HepG2 (cell line): ENCODE results near the gene KTN1. TPM values are rescaled to one million over a fixed set of nuclear protein-coding genes. Genes with fewer than 3 reads are reported as not detected.

ENCODE experiments used
- ATAC-seq: fragments of 200-7000 bp; cut with Tn5 transposase; 3 replicates; pipeline ENCODE4 v1.9.1; 2020; ENCODE audit warnings: mild to moderate bottlenecking, moderate library complexity
- BruUV-seq: library from RNA; stranded (reverse); fragments of 400-500 nt; replicated peaks from 2 replicates; lab custom pipeline; 2021; lab: Mats Ljungman, UMichigan
- CTCF ChIA-PET: fragments of 300-600 bp; formaldehyde crosslinking; extraction: SDS; loops from one replicate; lab custom pipeline; 2021; ENCODE audit warnings: low total read pairs, inconsistent platforms, low intra/inter-chr PET ratio; lab: Yijun Ruan, JAX
- POLR2A ChIA-PET: fragments of 350-600 bp; sonication (Branson Sonifier 250); formaldehyde crosslinking; loops from one replicate; lab custom pipeline; 2020; ENCODE audit warnings: antibody characterized with exemption, inconsistent platforms; lab: Yijun Ruan, JAX
- DNase-seq: peaks from one replicate; pipeline ENCODE4 v3.0.0-alpha.2; 2015; ENCODE audit warnings: low spot score
- FAIRE-seq: peaks from 3 replicates; lab custom pipeline; 2011; peaks lifted over from hg19 to GRCh38; lab: Jason Lieb, UNC
- H2AFZ ChIP-seq: one replicate; pipeline ENCODE4 v1.6.1; 2011; ENCODE audit warnings: low read length, inconsistent platforms
- H3K27ac ChIP-seq: fragments of 300-600 bp; 3 replicates; pipeline ENCODE4 v1.8.0; 2011; ENCODE audit warnings: mixed run types, mild to moderate bottlenecking, mixed read lengths, low read length, inconsistent platforms; ENCODE audit not compliant: insufficient read depth; ENCODE audit errors: extremely low read length
- H3K27me3 ChIP-seq, 2 experiments: fragments of 200-600 bp in 1 of 2; 2 replicates in 1 of 2; 3 replicates in 1 of 2; pipeline versions ENCODE4 v1.6.0 to v1.8.0; 2011; ENCODE audit warnings: low read length in 2 of 2, mild to moderate bottlenecking in 2 of 2, moderate library complexity in 2 of 2, inconsistent platforms in 1 of 2; ENCODE audit not compliant: insufficient read depth in 2 of 2, control insufficient read depth in 1 of 2
- H3K36me3 ChIP-seq, 2 experiments: fragments of 200-600 bp in 1 of 2; replicated peaks in 1 of 2; 2 replicates in 1 of 2; 3 replicates in 1 of 2; pipeline versions ENCODE4 v1.5.1 to v1.8.0; 2011; ENCODE audit warnings: low read length in 2 of 2, inconsistent platforms in 1 of 2; ENCODE audit not compliant: insufficient read depth in 2 of 2, control insufficient read depth in 1 of 2
- H3K4me1 ChIP-seq: 2 replicates; pipeline ENCODE4 v1.5.1; 2012; ENCODE audit warnings: low read length, inconsistent platforms; ENCODE audit not compliant: insufficient read depth
- H3K4me2 ChIP-seq: 2 replicates; pipeline ENCODE4 v1.6.0; 2011; ENCODE audit warnings: low read depth, low read length, inconsistent platforms
- H3K4me3 ChIP-seq, 3 experiments: fragments of 200-600 bp in 1 of 3; sonication (generic), shearing (Covaris generic) in 1 of 3; replicated peaks in 1 of 3; 2 replicates each; pipeline ENCODE4 v1.5.1; 2011 to 2016; ENCODE audit warnings: low read length in 3 of 3, inconsistent platforms in 2 of 3, low read depth in 2 of 3, mild to moderate bottlenecking in 2 of 3, control low read depth in 1 of 3, mixed read lengths in 1 of 3; ENCODE audit not compliant: insufficient read depth in 1 of 3
- H3K79me2 ChIP-seq: one replicate; pipeline ENCODE4 v1.6.1; 2011; ENCODE audit warnings: low read length, inconsistent platforms; ENCODE audit not compliant: insufficient read depth
- H3K9ac ChIP-seq: 2 replicates; pipeline ENCODE4 v1.6.0; 2011; ENCODE audit warnings: mild to moderate bottlenecking, low read depth, low read length, inconsistent platforms; ENCODE audit not compliant: insufficient read depth
- H3K9me3 ChIP-seq: 2 replicates; pipeline ENCODE4 v1.5.1; 2012; ENCODE audit warnings: mild to moderate bottlenecking, low read length
- H4K20me1 ChIP-seq: 2 replicates; pipeline ENCODE4 v1.6.0; 2011; ENCODE audit warnings: inconsistent platforms, mild to moderate bottlenecking, low read length, moderate library complexity; ENCODE audit not compliant: insufficient read depth
- ATF4 ChIP-seq, 2 experiments: fragments of 450-650 bp in 1 of 2; sonication (generic) in 1 of 2; formaldehyde crosslinking; IDR thresholded peaks; 2 replicates each; pipeline versions ENCODE4 v1.5.0 to v1.8.0; 2020 to 2022; ENCODE audit warnings: mild to moderate bottlenecking in 1 of 2, missing genetic modification reagents in 1 of 2
- FOXK2 ChIP-seq: fragments of 450-650 bp; IDR thresholded peaks from 2 replicates; pipeline ENCODE4 v1.6.1; 2016
- HHEX ChIP-seq: IDR thresholded peaks from 2 replicates; pipeline ENCODE4 v1.6.1; 2016; ENCODE audit warnings: control low read depth
- HOXA5 ChIP-seq: sonication (generic); formaldehyde crosslinking; IDR thresholded peaks from 2 replicates; pipeline ENCODE4 v1.4.0; 2020; ENCODE audit warnings: missing genetic modification reagents
- MLLT10 ChIP-seq: sonication (generic); formaldehyde crosslinking; IDR thresholded peaks from 2 replicates; pipeline ENCODE4 v1.4.0; 2020; ENCODE audit warnings: missing genetic modification reagents
- POLR2AphosphoS2 ChIP-seq: IDR thresholded peaks from 2 replicates; pipeline ENCODE4 v1.6.1; 2011; ENCODE audit warnings: low read depth, low read length, improper control_type of control experiment
- RFX5 ChIP-seq: IDR thresholded peaks from 2 replicates; pipeline ENCODE4 v1.6.1; 2011; ENCODE audit warnings: low read depth, low read length, improper control_type of control experiment
- SETDB1 ChIP-seq: sonication (generic); formaldehyde crosslinking; IDR thresholded peaks from 2 replicates; pipeline ENCODE4 v1.5.1; 2020; ENCODE audit warnings: missing genetic modification reagents, mild to moderate bottlenecking, borderline replicate concordance
- STAG1 ChIP-seq: sonication (generic); formaldehyde crosslinking; IDR thresholded peaks from 2 replicates; pipeline ENCODE4 v1.4.0; 2020; ENCODE audit warnings: missing genetic modification reagents
- SYNCRIP ChIP-seq: fragments of 200-400 bp; formaldehyde crosslinking; IDR thresholded peaks from 2 replicates; pipeline ENCODE4 v1.6.1; 2018; ENCODE audit warnings: mild to moderate bottlenecking, low read depth, low read length; ENCODE audit not compliant: insufficient read depth
- YEATS4 ChIP-seq: sonication (generic); formaldehyde crosslinking; IDR thresholded peaks from 2 replicates; pipeline ENCODE4 v1.4.0; 2020; ENCODE audit warnings: missing genetic modification reagents, borderline replicate concordance
- ZBTB46 ChIP-seq: sonication (generic); formaldehyde crosslinking; IDR thresholded peaks from 2 replicates; pipeline ENCODE4 v1.4.0; 2020; ENCODE audit warnings: mild to moderate bottlenecking, missing genetic modification reagents, borderline replicate concordance
- ZNF383 ChIP-seq: sonication (generic); formaldehyde crosslinking; IDR thresholded peaks from 2 replicates; pipeline ENCODE4 v1.4.0; 2020; ENCODE audit warnings: missing genetic modification reagents, mild to moderate bottlenecking, borderline replicate concordance
- ZNF720 ChIP-seq: sonication (generic); formaldehyde crosslinking; IDR thresholded peaks from 2 replicates; pipeline ENCODE4 v1.4.0; 2020; ENCODE audit warnings: missing genetic modification reagents
- ZNF749 ChIP-seq: sonication (generic); formaldehyde crosslinking; IDR thresholded peaks from 2 replicates; pipeline ENCODE4 v1.8.0; 2022; ENCODE audit warnings: mild to moderate bottlenecking, missing genetic modification reagents, moderate library complexity, borderline replicate concordance
- ZNF83 ChIP-seq: sonication (generic); formaldehyde crosslinking; IDR thresholded peaks from 2 replicates; pipeline ENCODE4 v1.4.0; 2020; ENCODE audit warnings: missing genetic modification reagents, mild to moderate bottlenecking, borderline replicate concordance
- ZNF891 ChIP-seq: sonication (generic); formaldehyde crosslinking; IDR thresholded peaks from 2 replicates; pipeline ENCODE4 v1.5.0; 2020; ENCODE audit warnings: mild to moderate bottlenecking, missing genetic modification reagents
- WGBS: methylation state at CpG from one replicate; pipeline ENCODE4 v1.1.6; 2017; ENCODE audit warnings: low lambda C conversion rate; 5-methylcytosine and 5-hydroxymethylcytosine counted together
- in situ Hi-C: cut with HindIII; loops from 2 replicates; pipeline ENCODE4 v1.10.0; 2017; ENCODE audit warnings: low pct_unique_long_range_greater_than_20kb; ENCODE audit not compliant: extremely low pct_ligation_motif_present
- intact Hi-C: fragments of 100-400 bp; cut with micrococcal nuclease; formaldehyde crosslinking; loops from one replicate; pipeline ENCODE4 v1.10.0; 2022; ENCODE audit not compliant: unreplicated experiment
- polyA plus RNA-seq, 8 experiments: library from polyadenylated mRNA; depleted of rRNA in 3 of 8; stranded (reverse) in 7 of 8; unstranded in 1 of 8; fragments of >200 nt; fragmentation: Illumina TruSeq in 4 of 8; extraction: Trizol in 4 of 8; gene quantifications; 2 replicates each; pipeline versions ENCODE4 v1.2.1 to v1.2.3, GENCODE V29; 2011 to 2016; ENCODE audit warnings: low read depth in 4 of 8, missing spikeins in 1 of 8, mixed read lengths in 1 of 8; ENCODE audit not compliant: insufficient read depth in 1 of 8
- total RNA-seq, 5 experiments: library from RNA; depleted of rRNA; stranded (reverse); fragments of >200 nt; fragmentation: Illumina TruSeq; extraction: Trizol; gene quantifications; 2 replicates each; pipeline ENCODE4 v1.2.3, GENCODE V29; 2016; ENCODE audit warnings: low read depth in 1 of 5
- TF ChIP-seq, protein P1 (sequence below): sonication (generic); IDR thresholded peaks from 2 replicates; pipeline ENCODE4 v1.6.1; 2016; ENCODE audit warnings: low read depth, borderline replicate concordance
- TF ChIP-seq, protein P2 (sequence below): sonication (generic); formaldehyde crosslinking; IDR thresholded peaks from 2 replicates; pipeline ENCODE4 v1.8.0; 2022; ENCODE audit warnings: missing genetic modification reagents, mild to moderate bottlenecking, borderline replicate concordance
- TF ChIP-seq, protein P3 (sequence below): sonication (generic); formaldehyde crosslinking; IDR thresholded peaks from 2 replicates; pipeline ENCODE4 v1.4.0; 2020; ENCODE audit warnings: mild to moderate bottlenecking, missing genetic modification reagents

Gene KTN1
- total and polyA plus RNA-seq, 2 of the 13 experiments (the other 11 are each of a cell fraction or from before 2014, with no cell fraction given) = 60.6 to 169 TPM

DNA sequence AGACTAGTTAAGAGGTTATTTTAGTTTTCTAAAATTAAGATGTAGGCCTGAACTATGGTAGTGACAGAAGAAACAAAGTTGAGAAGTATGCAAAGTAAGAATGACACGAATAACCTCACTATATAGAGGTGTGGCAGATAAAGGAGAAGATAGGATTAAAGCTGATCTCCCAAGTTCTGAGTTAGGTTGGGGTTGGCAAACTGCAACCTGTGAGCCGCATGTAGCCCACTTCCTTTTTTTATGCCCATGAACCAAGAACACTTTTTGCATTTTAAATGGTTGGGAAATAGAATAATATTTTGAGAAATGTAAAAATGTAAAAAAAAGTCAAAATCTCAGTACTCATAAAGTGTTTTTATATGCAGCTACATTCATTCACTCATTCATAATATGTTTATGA is 34.3 kb downstream of the KTN1 start:
- H3K9ac ChIP-seq = no peak overlapping the region
- ATAC-seq (no peak), DNase-seq (no peak), FAIRE-seq (no peak)
- intact Hi-C loops (no loop called here), in situ Hi-C loops (no loop called here)
- H4K20me1 ChIP-seq = peaks cover 2% of the 10 kb centered on the region; the same call in 1 of the 2 replicates
- no peak overlapping the region for H3K4me3 ChIP-seq
- no peak overlapping the region for H3K4me2 ChIP-seq
- CTCF ChIA-PET = no interaction called here
- peaks cover 45% of the 10 kb centered on the region for H3K79me2 ChIP-seq
- TF ChIP-seq SYNCRIP (no peak), FOXK2 (no peak), YEATS4 (CRISPR knock-in tag) (no peak), SETDB1 (CRISPR knock-in tag) (no peak), MLLT10 (CRISPR knock-in tag) (no peak), STAG1 (no peak), ZNF749 (CRISPR knock-in tag) (no peak), POLR2AphosphoS2 (no peak), ZNF720 (CRISPR knock-in tag) (no peak), ZBTB46 (CRISPR knock-in tag) (no peak), RFX5 (no peak), ZNF891 (no peak), HHEX (no peak), HOXA5 (CRISPR knock-in tag) (no peak), ATF4 (CRISPR knock-in tag; IDR thresholded peaks at IDR 0.05) (no peak), ZNF83 (CRISPR knock-in tag) (no peak), ZNF383 (no peak)
- TF ChIP-seq, protein P1, sequence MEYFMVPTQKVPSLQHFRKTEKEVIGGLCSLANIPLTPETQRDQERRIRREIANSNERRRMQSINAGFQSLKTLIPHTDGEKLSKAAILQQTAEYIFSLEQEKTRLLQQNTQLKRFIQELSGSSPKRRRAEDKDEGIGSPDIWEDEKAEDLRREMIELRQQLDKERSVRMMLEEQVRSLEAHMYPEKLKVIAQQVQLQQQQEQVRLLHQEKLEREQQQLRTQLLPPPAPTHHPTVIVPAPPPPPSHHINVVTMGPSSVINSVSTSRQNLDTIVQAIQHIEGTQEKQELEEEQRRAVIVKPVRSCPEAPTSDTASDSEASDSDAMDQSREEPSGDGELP = no peak
- TF ChIP-seq, protein P2, sequence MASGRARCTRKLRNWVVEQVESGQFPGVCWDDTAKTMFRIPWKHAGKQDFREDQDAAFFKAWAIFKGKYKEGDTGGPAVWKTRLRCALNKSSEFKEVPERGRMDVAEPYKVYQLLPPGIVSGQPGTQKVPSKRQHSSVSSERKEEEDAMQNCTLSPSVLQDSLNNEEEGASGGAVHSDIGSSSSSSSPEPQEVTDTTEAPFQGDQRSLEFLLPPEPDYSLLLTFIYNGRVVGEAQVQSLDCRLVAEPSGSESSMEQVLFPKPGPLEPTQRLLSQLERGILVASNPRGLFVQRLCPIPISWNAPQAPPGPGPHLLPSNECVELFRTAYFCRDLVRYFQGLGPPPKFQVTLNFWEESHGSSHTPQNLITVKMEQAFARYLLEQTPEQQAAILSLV = no peak
- TF ChIP-seq, protein P3, sequence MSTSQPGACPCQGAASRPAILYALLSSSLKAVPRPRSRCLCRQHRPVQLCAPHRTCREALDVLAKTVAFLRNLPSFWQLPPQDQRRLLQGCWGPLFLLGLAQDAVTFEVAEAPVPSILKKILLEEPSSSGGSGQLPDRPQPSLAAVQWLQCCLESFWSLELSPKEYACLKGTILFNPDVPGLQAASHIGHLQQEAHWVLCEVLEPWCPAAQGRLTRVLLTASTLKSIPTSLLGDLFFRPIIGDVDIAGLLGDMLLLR = no peak
- H3K9me3 ChIP-seq = peaks cover 9% of the 10 kb centered on the region; the same call in 1 of the 2 replicates
- H3K27me3 ChIP-seq = no peaks in the 10 kb centered on the region
- H3K36me3 ChIP-seq = peaks cover 9 to 38% of the 10 kb centered on the region in 2 experiments
- no TSS peak for BruUV-seq
- no peak overlapping the region for H2AFZ ChIP-seq
- H3K4me1 ChIP-seq = peaks cover 9% of the 10 kb centered on the region
- no peak overlapping the region for H3K27ac ChIP-seq
- POLR2A ChIA-PET = no interaction called here
- WGBS = 98% methylated on average over 2 of the region's 2 CpGs
